ENCODE measurements around the gene GNG10. TPM values are rescaled to one million over a fixed set of nuclear protein-coding genes. Genes with fewer than 3 reads are reported as not detected.

Gene GNG10
- total and polyA plus RNA-seq, 9 of the 15 experiments (the other 6 are each of a cell fraction or from before 2014, with no cell fraction given), result 13.1 to 37.8 (median 28.4) TPM

GRCh38 chr9:111644195-111644772 lies 17.1 kb upstream of the GNG10 start (continued):
- TF ChIP-seq MXD1 (CRISPR knock-in tag; IDR thresholded peaks at IDR 0.05; ENCODE audit: borderline replicate concordance, poor library complexity, severe bottlenecking), result no peak
- TF ChIP-seq MEF2D (tag; conservative IDR thresholded peaks at IDR 0.05; ENCODE audit: low read depth), result no peak
- TF ChIP-seq ARID3B (CRISPR knock-in tag; IDR thresholded peaks at IDR 0.05; ENCODE audit: borderline replicate concordance), result no peak
- TF ChIP-seq ZNF830 (CRISPR knock-in tag; IDR thresholded peaks at IDR 0.05), result no peak
- no peak for TF ChIP-seq ZFP1 (CRISPR knock-in tag; IDR thresholded peaks at IDR 0.05)
- TF ChIP-seq ZMIZ1 (IDR thresholded peaks at IDR 0.05; ENCODE audit: low read depth in 2 of 2, low read length in 2 of 2), result 0 out of 4 replicates have a peak, but pooled peaks of 1 of the 2 experiments have one; percentile 20
- TF ChIP-seq ZKSCAN1 (IDR thresholded peaks at IDR 0.05; ENCODE audit: low read depth, low read length), result no peak
- no peak for TF ChIP-seq WHSC1 (IDR thresholded peaks at IDR 0.05; ENCODE audit: low read length)
- TF ChIP-seq ZNF232 (CRISPR knock-in tag; IDR thresholded peaks at IDR 0.05), result no peak
- TF ChIP-seq TRIM24 (IDR thresholded peaks at IDR 0.05), result no peak
- no peak for TF ChIP-seq CHCHD3 (CRISPR knock-in tag; IDR thresholded peaks at IDR 0.05)
- TF ChIP-seq NCOA2 (IDR thresholded peaks at IDR 0.05; ENCODE audit: partially characterized antibody in 2 of 2), result no peak
- no peak for TF ChIP-seq MTA3 (IDR thresholded peaks at IDR 0.05; ENCODE audit: borderline replicate concordance)
- TF ChIP-seq ZNF551 (CRISPR knock-in tag; IDR thresholded peaks at IDR 0.05), result no peak
- TF ChIP-seq NFIC (IDR thresholded peaks at IDR 0.05), result no peak
- no peak for TF ChIP-seq SP2 (IDR thresholded peaks at IDR 0.05; ENCODE audit: extremely low read depth, low read depth, low read length, poor library complexity, severe bottlenecking)
- no peak; the same call in 1 of the 2 replicates for TF ChIP-seq ZNF395 (CRISPR knock-in tag; IDR thresholded peaks at IDR 0.05)
- no peak for TF ChIP-seq C11orf30 (IDR thresholded peaks at IDR 0.05; ENCODE audit: low read depth)
- no peak for TF ChIP-seq SP1 (CRISPR knock-in tag; IDR thresholded peaks at IDR 0.05)
- peak; percentile 54 for TF ChIP-seq TCF3 (CRISPR knock-in tag; IDR thresholded peaks at IDR 0.05)

Measured in K562 (cell line).